Testis (tissue), 3 donors: ENCODE measurements around the gene ZNF683. TPM values are rescaled to one million over a fixed set of nuclear protein-coding genes. Genes with fewer than 3 reads are reported as not detected.
A peak's percentile ranks its signal among the peaks of the same experiment; 100 is the strongest.

Source experiments
- DNase-seq: peaks from one replicate; pipeline ENCODE4 v3.0.0-alpha.2; 2019
- H3K27ac ChIP-seq, 2 donors: fragments of 200-600 bp; sonication (generic); one replicate each; pipeline ENCODE4 v1.5.1; 2019
- H3K27me3 ChIP-seq: fragments of 200-600 bp; sonication (generic); one replicate; pipeline ENCODE4 v1.5.1; 2019
- H3K36me3 ChIP-seq: fragments of 200-600 bp; sonication (generic); one replicate; pipeline ENCODE4 v1.5.1; 2017; ENCODE audit warnings: low read depth; ENCODE audit errors: missing control alignments
- H3K4me1 ChIP-seq: fragments of 200-600 bp; sonication (generic); one replicate; pipeline ENCODE4 v1.5.1; 2019
- H3K4me3 ChIP-seq, 2 donors: fragments of 200-600 bp; sonication (generic); one replicate each; pipeline ENCODE4 v1.5.1; 2017 to 2019
- H3K9me3 ChIP-seq: fragments of 200-600 bp; sonication (generic); one replicate; pipeline ENCODE4 v1.5.1; 2017
- CTCF ChIP-seq, 3 experiments: fragments of 450-650 bp in 2 of 3; fragments of 200-600 bp in 1 of 3; sonication (generic) in 1 of 3; IDR thresholded peaks; one replicate each; pipeline ENCODE4 v1.5.1; 2016 to 2019; ENCODE audit warnings: antibody characterized with exemption in 3 of 3, mild to moderate bottlenecking in 2 of 3, moderate library complexity in 1 of 3
- POLR2A ChIP-seq: fragments of 450-650 bp; IDR thresholded peaks from one replicate; pipeline ENCODE4 v1.6.1; 2017; ENCODE audit warnings: antibody characterized with exemption, mild to moderate bottlenecking, moderate library complexity
- WGBS, 2 donors: methylation state at CpG; one replicate each; pipeline ENCODE4 v1.1.5; 2018; 5-methylcytosine and 5-hydroxymethylcytosine counted together
- intact Hi-C: fragments of 100-400 bp; cut with DNase I; formaldehyde crosslinking; loops from one replicate; pipeline ENCODE4 v1.15.1; 2023; ENCODE audit warnings: low total_unique reads
- polyA plus RNA-seq: library from polyadenylated mRNA; stranded (reverse); fragments of 350-450 nt; fragmentation: Illumina TruSeq; extraction: RNeasy Lipid Tissue Mini Kit (QIAGEN cat#74804); gene quantifications from one replicate; pipeline ENCODE4 v1.2.3, GENCODE V29; 2014; ENCODE audit warnings: low read depth, low replicate concordance; ENCODE audit not compliant: insufficient read depth
- total RNA-seq, 2 donors: library from RNA; depleted of rRNA; stranded (reverse); fragments of >200 nt; gene quantifications; one replicate each; pipeline ENCODE4 v1.2.3, GENCODE V29; 2016

ZNF683 gene
- total and polyA plus RNA-seq, 3 donors from 2014 or later, result 22.9 to 87.5 (median 63.9) TPM

DNA sequence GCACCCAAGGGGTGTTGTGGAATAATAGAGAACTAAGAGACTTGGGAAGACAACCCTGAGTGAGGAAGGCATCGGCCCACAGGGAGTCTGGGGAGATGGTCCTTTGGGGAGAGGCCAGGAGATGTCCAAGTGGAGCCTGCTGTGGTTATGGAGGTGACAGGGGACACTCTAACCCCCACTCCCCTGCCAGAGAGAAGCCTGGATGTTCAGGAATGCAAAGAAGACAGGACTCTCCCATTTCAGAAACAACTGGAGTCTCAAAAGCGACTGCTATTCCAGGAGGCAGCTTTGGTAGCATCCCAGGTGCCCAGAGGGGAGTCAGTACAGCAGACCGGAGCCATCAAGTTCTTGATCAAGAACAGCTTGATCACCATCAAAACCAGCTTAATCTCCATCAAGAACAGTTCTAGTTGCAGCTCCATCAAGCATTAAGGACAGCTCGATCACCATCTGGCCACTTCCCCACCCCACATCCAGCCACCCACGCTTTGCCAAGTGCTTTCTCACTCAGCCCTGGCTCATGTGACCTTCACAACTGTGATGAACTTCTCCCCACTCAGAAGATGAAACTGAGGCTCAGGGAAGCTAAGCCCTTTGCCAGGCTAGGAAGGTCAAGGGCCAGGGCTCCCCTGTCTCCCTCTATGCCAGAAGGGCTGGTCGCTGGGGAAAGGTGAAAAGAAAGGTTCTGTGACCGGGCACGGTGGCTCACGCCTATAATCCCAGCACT lies 54.0 kb downstream of the ZNF683 start:
- TF ChIP-seq CTCF (IDR thresholded peaks at IDR 0.05) (no peak), POLR2A (no peak)
- Histone ChIP-seq H3K27me3 (no peaks in the 10 kb centered on the region), H3K27ac (no peak overlapping the region), H3K36me3 (no peaks in the 10 kb centered on the region), H3K4me3 (no peak overlapping the region), H3K4me1 (no peaks in the 10 kb centered on the region), H3K9me3 (no peaks in the 10 kb centered on the region)
- intact Hi-C loops, result no loop called here
- WGBS, 2 donors, result 87 to 90% methylated on average over 9 of the region's 9 CpGs
- DNase-seq, result peak; percentile 22

- Histone ChIP-seq H3K36me3 (no peaks in the 10 kb centered on the region), H3K9me3 (no peaks in the 10 kb centered on the region), H3K4me3 (no peak within 1 kb of the TSS), H3K27ac (no peak within 1 kb of the TSS), H3K4me1 (no peaks in the 10 kb centered on the region), H3K27me3 (no peaks in the 10 kb centered on the region)
- DNase-seq, result no peak
- 75 to 77% methylated on average over 11 to 12 of the region's 12 CpGs for WGBS, 2 donors
- no peak for TF ChIP-seq POLR2A
- no peak for TF ChIP-seq CTCF (IDR thresholded peaks at IDR 0.05)
- intact Hi-C loops, result no loop called here
These were observed 54.8 kb downstream of the ZNF683 start, which contains the start of gene CD52 for GRCh38 chr1:26317612-26318337. Gene CD52 (plus strand): TSS chr1:26317958. CDS start chr1:26318018, 60 bp downstream.

GRCh38 chr1:26317146-26317545 lies 55.4 kb downstream of the ZNF683 start:
- no peak for DNase-seq
- 88 to 90% methylated on average over 2 of the region's 2 CpGs for WGBS, 2 donors
- intact Hi-C loops, result no loop called here

More at GRCh38 chr1:26317146-26317545, 55.4 kb downstream of the ZNF683 start:
- Histone ChIP-seq H3K4me1 (no peaks in the 10 kb centered on the region), H3K4me3 (no peak overlapping the region), H3K36me3 (no peaks in the 10 kb centered on the region), H3K27me3 (no peaks in the 10 kb centered on the region), H3K9me3 (no peaks in the 10 kb centered on the region), H3K27ac (no peak overlapping the region)
- TF ChIP-seq POLR2A (no peak), CTCF (IDR thresholded peaks at IDR 0.05) (no peak)
